Mucosa of gallbladder (tissue), 1 donor: ENCODE measurements around the gene SDK1. TPM values are rescaled to one million over a fixed set of nuclear protein-coding genes. Genes with fewer than 3 reads are reported as not detected.

ENCODE experiments used
- DNase-seq: peaks from one replicate; pipeline ENCODE4 v3.0.0-alpha.2; 2020; ENCODE audit warnings: low spot score
- total RNA-seq: library from RNA; stranded (reverse); gene quantifications from one replicate; pipeline ENCODE4 v1.2.1, GENCODE V29; 2021
- donor health status: DM: no; HTN: no; CAD: no.

Gene SDK1
- total RNA-seq, 1 donor from 2014 or later = 6.6 TPM

GRCh38 chr7:3332308-3332707 is 31.3 kb downstream of the SDK1 start:
- DNase-seq = no peak

DNA sequence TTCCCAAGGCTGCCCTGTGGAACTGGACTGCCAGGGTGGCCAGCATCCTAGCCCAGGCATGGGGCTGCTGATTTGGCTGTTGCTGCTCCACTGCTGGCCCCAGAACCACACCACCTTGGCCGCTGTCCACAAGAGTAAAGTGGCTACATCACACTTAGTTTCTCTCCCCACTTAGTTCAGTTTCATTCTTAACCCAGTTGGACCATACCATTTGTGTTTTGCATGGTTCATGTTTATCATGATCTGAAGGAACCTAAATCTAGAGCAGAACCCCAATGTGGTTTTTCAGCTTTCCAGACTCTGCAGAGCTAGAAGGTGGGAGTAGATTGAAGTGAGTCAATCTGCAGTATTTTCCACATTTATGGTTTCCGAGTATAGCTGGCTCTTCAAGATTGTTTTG is 32.8 kb downstream of the SDK1 start:
- DNase-seq = no peak

GRCh38 chr7:3336042-3336665 is 35.1 kb downstream of the SDK1 start:
- DNase-seq = no peak

- no peak for DNase-seq
These were observed 37.1 kb downstream of the SDK1 start for GRCh38 chr7:3338161-3338560.

- no peak for DNase-seq
These were observed 44.8 kb downstream of the SDK1 start for GRCh38 chr7:3345699-3346481.

- DNase-seq = no peak
These were observed 48.1 kb downstream of the SDK1 start for GRCh38 chr7:3349126-3349525.

DNA sequence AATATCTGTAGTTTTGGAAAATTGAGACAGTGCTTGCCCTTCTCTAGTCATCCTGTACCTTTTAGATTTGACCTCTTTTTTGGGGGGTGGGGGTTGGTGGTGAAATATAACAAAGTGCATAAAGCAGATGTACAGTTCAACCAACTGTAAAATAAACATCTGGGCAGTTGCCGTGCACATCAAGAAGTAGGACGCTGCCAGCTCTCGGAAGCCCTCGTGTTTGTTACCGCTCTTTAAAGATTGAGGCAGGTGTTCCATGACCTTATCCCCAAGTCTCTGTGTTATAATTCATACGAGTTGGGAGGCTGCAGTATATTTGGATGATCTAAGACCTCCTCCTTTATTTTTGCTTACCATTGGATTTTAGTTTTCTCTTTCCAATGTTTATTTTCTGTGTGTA is 55.1 kb downstream of the SDK1 start:
- DNase-seq = no peak

- DNase-seq = no peak
These were observed 57.9 kb downstream of the SDK1 start for GRCh38 chr7:3358991-3359390.

GRCh38 chr7:3367261-3367660 is 66.2 kb downstream of the SDK1 start:
- no peak for DNase-seq

GRCh38 chr7:3370068-3370830 is 69.2 kb downstream of the SDK1 start:
- DNase-seq = no peak

DNA sequence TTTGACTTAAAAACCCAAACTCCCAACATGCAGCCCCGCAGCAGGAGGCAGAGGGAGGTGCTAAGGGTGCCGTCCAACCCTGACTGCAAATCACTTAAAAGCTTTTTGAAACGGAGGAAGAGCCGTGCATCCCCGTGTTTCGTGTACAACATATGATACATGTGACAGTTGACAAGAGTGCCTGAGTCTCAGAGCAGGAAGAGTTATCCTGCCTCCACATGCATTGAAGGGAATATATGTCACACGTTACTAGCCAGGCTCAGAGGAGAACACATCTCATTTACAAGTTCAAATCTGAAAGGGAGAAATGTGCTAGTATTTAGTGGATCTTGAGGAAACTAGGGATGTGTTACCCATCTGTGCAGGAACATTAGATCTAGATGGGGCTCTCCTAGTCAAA is 69.9 kb downstream of the SDK1 start:
- DNase-seq = no peak

DNA sequence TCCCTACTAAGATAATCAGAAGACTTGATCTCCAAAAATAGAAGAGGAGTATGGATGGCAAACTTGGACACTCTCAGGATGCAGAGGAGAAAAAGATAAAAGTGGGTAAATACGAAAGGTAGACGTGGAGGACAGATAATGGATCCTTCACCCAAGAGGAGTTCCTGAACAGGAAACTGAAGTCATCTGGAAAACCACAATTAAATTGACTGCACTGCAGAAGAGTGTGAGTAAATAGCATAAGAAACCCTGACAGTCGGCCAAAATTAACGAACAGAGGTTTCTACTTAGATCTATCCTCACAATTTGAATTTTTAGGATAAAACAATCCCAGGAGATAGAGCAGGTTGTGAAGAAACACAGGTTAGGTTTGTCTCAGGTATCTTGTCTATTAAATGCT is 70.5 kb downstream of the SDK1 start:
- DNase-seq = no peak

GRCh38 chr7:3374239-3374638 is 73.2 kb downstream of the SDK1 start:
- no peak for DNase-seq

DNA sequence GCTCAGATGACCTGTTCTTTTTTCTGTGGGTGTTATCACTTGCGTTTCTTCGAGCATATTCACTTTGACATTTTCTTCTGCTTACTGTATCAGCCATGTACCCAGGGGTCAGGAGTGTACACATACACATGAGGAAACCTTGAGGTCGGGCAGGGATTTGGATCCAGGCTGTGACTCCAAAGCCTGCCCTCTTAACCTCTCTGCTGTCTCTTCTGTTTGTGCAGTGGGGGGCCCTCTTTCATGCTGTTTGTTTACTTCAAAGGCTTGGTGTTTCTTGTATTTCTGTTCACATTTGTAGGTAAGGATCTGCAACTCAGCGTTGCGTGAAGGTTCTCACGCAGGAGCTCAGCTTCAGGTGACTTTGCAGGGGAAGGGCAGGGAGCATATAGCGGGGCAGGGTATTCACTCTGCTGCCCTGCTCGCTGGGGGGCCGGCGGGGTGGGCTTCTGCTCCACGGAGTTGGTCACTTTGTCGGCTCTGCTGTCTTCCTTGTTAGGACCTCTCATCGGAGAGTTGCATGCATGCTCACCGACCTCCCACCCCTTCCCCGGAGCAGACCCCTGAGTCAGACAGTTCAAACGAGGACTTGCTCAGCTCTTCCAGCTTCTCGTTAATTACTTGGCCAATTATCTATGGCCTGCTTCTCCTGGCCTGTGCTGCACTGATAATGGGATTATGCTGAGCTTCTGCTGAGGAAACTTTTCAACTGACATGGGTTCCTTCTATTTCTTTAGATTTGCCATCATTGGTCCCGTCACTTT is 77.5 kb downstream of the SDK1 start:
- DNase-seq = no peak

GRCh38 chr7:3380034-3380433 is 79.0 kb downstream of the SDK1 start:
- DNase-seq = no peak

DNA sequence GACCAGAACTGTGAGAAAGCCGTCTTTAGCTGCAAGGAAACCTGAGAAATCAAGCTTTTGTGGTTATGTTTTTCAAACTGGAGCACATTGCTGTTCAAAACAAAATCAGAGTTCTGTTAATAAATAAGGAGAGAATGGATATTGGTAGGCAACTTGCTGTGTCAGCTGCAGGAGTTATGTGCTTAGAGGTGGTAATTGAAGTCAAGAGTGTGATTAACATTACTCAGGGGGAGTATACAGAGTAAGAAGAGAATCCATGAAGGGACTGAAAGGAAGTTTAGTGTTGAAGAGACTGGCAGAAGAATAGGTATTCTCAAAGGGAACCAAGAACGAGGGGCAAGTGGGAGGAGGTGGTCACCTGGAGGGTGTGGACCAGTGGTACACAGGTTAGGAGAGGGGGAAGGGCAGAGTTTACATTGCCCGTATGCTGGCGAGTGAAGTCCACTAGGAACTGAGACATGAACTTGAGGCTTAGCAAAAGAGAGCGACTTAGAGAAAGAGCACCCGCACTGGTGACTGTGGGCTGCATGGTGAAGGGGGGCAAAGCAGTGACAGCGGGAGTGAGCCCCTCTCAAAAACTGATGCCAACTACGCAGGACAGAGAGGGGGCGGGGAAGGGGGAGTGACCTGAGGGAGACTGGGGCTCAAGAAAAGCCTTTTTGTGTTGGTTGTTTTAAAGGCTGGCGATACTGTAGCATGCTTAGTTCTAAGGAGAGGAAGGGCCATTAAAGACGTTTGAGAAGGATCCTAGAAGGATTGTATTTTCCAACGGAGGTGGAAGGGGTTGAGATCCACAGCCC is 80.0 kb downstream of the SDK1 start:
- no peak for DNase-seq

- no peak for DNase-seq
These were observed 85.6 kb downstream of the SDK1 start for GRCh38 chr7:3386423-3387190.

DNA sequence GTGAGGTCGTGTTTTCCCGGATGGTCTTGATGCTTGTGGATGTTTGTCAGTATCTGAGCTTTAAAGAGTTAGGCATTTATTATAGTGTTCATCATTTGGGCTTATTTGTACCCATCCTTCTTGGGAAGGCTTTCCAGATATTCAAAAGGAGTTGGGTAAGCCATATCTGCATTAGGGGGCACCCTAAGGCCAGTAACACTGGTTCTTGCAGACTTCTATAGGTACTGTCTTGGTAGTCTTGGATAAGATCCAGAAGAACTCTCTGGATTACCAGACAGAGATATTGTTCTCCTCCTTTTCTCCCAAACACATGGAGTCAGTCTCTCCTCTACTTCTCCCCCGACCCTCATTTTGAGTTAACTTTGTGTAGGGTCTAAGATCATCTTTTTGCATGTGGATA is 92.8 kb downstream of the SDK1 start:
- no peak for DNase-seq

DNA sequence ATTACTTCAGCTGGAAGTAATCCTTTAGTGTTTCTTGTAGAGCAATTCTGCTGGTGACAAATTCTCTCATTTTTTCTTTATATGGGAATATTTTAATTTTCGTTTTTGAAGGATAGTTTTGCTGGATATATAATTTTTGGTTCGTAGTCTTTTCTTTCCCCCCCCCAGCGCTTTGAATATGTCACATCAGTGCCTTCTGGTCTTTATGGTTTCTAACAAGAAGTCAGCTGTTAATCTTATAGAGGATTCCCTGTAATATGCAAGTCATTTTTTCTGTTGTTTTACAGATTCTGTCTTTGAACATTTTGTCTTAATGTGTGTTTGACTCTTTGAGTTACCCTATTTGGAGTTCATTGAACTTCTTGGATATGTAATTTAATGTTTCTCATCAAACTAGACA is 96.3 kb downstream of the SDK1 start:
- no peak for DNase-seq

GRCh38 chr7:3399858-3400257 is 98.8 kb downstream of the SDK1 start:
- no peak for DNase-seq

- no peak for DNase-seq
These were observed 103.4 kb downstream of the SDK1 start for GRCh38 chr7:3404501-3404900.
